ENCODE data around the gene CPT1A.

DNA sequence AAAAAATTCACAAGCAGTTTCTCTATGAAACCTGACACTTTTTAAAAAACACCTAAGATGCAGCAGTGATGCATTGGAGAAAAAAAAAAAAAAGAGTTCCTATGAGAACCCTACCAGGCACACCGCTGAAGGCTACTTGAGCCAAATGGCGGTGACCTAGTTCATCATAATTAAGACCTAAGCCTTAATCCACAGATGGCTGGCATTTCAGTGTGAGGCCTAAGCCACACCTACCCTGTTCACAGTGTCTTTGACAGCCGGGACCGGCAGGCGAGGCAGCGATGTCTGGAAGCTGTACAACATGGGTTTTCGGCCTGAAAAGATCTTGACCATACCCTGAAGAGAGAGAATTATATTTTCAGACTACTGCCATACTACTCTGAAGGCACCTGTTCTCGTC is 38.0 kb downstream of the CPT1A start:
- TF ChIP-seq, protein P1, sequence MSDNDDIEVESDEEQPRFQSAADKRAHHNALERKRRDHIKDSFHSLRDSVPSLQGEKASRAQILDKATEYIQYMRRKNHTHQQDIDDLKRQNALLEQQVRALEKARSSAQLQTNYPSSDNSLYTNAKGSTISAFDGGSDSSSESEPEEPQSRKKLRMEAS (IDR thresholded peaks at IDR 0.05; ENCODE audit: low read depth, low read length), result no peak
- TF ChIP-seq, protein P2, sequence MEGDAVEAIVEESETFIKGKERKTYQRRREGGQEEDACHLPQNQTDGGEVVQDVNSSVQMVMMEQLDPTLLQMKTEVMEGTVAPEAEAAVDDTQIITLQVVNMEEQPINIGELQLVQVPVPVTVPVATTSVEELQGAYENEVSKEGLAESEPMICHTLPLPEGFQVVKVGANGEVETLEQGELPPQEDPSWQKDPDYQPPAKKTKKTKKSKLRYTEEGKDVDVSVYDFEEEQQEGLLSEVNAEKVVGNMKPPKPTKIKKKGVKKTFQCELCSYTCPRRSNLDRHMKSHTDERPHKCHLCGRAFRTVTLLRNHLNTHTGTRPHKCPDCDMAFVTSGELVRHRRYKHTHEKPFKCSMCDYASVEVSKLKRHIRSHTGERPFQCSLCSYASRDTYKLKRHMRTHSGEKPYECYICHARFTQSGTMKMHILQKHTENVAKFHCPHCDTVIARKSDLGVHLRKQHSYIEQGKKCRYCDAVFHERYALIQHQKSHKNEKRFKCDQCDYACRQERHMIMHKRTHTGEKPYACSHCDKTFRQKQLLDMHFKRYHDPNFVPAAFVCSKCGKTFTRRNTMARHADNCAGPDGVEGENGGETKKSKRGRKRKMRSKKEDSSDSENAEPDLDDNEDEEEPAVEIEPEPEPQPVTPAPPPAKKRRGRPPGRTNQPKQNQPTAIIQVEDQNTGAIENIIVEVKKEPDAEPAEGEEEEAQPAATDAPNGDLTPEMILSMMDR (IDR thresholded peaks at IDR 0.05; ENCODE audit: low read depth, low read length), result no peak
- no peak for TF ChIP-seq POLR2A (IDR thresholded peaks at IDR 0.05; ENCODE audit: extremely low read depth, insufficient read length)
- no peak for TF ChIP-seq MYC (IDR thresholded peaks at IDR 0.05; ENCODE audit: low read depth, low read length)
